GM12892 (cell line): ENCODE data around the gene MRPL3.
"Not testable (repeated sequence)": the region's sequence is repeated elsewhere in the genome, so short reads cannot be mapped to it uniquely, and the experiment has no call there.

Experiments used
- DNase-seq: peaks from one replicate; pipeline ENCODE4 v3.0.0; 2011; ENCODE audit not compliant: insufficient read length
- FAIRE-seq: peaks from 2 replicates; lab custom pipeline; 2011; peaks lifted over from hg19 to GRCh38; lab: Jason Lieb, UNC
- POLR2A ChIP-seq: IDR thresholded peaks from 2 replicates; pipeline ENCODE4 v1.6.1; 2011; ENCODE audit warnings: low read depth, low read length, control low read depth
- POLR2AphosphoS5 ChIP-seq: IDR thresholded peaks from 2 replicates; pipeline ENCODE4 v1.6.1; 2011; ENCODE audit warnings: low read depth, low read length, control low read depth
- TAF1 ChIP-seq: IDR thresholded peaks from 2 replicates; pipeline ENCODE4 v1.6.1; 2011; ENCODE audit warnings: low read depth, mild to moderate bottlenecking, control low read depth, low read length, borderline replicate concordance

The MRPL3 gene

DNA sequence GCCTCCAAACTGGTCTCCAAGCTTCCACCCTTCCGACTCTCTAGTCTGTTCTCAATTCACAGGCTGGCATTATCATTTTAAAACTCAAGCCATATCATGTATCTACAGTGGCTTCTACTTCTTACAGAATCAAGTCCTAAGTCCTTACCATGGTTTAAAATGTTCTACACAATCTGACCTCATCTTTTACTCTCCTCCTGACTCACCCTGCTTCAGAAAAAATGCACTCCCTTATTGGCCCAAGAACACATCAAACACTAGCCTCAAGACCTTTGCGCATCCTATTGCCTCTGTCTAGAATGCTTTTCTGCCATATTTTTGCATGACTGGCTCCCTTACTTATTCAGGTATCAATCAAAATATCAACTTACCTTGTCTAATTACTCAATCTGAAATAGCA, 11.0 kb downstream of the MRPL3 start:
- TF ChIP-seq POLR2AphosphoS5 (no peak), TAF1 (no peak), POLR2A (no peak)
- DNase-seq: no peak
- no peak for FAIRE-seq

DNA sequence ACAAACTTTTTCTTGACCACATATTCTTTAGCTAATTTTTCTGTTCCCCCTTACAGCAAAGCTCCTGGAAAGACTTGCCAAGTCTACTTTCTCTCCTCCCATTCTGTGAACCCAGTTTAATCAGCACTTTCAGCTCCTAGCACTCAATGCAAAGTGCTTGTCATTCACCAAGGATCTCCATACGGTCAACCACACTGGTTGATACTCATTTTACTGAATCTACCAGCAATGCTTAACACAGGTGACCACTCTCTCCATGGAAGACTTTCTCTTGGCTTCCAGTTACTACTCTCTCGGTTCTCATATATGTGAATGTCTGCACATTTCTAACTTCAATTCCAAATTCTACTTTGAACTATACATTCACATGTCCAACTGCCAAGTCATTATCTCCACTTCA, 11.7 kb downstream of the MRPL3 start:
- DNase-seq (no peak), FAIRE-seq (no peak)
- TF ChIP-seq POLR2A: no peak
- no peak for TF ChIP-seq TAF1
- TF ChIP-seq POLR2AphosphoS5: no peak

DNA sequence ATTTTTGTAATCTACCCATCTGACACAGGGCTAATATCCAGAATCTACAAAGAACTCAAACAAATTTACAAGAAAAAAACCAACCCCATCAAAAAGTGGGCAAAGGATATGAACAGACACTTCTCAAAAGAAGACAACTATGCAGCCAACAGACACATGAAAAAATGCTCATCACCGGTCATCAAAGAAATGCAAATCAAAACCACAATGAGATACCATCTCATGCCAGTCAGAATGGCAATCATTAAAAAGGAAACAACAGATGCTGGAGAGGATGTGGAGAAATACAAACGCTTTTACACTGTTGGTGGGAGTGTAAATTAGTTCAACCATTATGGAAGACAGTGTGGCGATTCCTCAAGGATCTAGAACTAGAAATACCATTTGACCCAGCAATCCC, 16.2 kb downstream of the MRPL3 start:
- FAIRE-seq, DNase-seq: not testable (repeated sequence)

DNA sequence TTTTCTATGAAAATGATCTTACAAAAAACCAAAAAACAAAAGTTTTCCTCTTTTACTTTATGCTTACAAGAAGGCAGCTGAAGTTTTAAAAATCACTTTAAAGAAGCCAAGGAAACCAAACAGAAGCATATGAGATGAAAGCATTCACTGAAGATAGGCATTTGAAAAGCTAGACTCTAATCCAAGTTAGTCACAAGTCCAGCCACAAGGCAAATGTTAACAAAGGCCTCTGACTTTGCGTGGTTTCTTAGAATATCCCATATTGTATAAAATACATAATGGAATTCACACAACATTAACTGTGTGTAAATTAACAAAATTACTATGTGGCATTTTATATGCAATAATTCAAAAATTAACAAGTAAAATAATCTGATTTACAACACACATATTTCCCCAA, 17.7 kb downstream of the MRPL3 start:
- FAIRE-seq: no peak
- TF ChIP-seq POLR2A: no peak
- no peak for TF ChIP-seq POLR2AphosphoS5
- TF ChIP-seq TAF1: no peak
- DNase-seq: no peak

DNA sequence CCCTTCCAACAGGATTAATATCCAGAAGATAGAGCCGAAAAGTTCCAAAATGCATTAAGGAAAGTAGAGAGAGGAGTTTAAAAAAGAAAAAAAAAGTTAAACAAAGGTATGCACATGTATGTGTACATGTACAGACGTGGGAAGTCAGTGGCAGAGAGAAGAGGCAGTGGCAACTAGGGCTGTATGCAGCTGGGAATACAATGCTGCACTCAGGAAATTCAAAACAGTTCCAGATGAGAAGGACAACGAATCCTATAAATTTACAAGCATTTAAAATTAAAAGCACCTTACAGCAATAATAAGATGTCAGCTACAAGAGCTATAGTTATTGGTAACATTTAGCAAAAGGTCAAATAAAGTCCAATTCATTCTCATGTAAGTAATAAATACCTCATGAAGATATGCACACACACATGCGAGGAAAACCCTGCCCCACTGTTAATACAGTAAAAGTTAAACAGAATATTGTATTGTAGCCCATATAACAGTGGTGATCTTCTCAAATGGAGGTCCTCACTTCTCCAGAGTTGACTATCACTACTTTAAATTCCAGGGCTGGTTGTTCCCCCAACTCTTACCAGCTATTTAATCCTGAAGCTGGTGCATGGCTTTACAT, 18.2 kb downstream of the MRPL3 start:
- DNase-seq: no peak
- TF ChIP-seq POLR2AphosphoS5: no peak
- no peak for TF ChIP-seq POLR2A
- TF ChIP-seq TAF1: no peak
- FAIRE-seq: no peak

DNA sequence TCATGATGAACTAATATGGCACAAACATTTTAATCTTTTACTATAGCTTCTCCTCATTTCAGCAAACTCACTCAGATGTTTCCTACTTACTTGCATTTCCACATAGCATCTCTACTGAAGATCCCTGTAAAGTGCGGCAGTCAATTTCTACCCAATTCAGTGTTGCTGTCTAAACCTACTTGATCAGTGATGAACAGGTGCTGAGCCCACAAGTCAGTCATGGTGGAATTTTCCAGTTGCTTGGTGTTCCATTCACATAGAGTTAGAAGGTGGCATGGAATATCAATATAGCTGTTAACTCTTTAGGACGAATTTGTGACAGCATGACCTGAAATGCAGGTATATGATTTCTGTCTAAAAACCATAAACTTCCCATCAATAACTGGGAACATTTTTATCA, 22.7 kb downstream of the MRPL3 start:
- no peak for TF ChIP-seq POLR2A
- TF ChIP-seq POLR2AphosphoS5: no peak
- TF ChIP-seq TAF1: no peak
- DNase-seq (no peak), FAIRE-seq (no peak)

DNA sequence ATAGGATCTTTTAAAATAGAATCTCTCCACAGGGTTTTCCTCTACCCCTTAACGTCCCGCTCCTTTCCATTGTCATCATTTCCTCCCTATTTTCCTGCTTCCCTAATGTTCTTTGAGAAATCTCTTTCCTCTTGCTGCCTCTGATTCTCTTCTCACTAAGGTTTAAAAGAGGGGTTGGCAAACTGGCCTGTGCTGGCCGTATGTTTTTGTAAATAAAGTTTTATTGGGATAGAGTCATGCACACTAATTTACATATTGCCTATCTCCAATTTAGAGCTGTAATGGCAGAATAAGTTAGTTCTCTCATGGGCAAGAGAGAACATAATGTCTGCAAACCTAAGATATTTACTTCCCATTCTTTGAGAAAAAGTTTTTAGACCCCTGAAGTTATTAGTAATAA, 25.0 kb downstream of the MRPL3 start:
- no peak for FAIRE-seq
- no peak for DNase-seq
- no peak for TF ChIP-seq POLR2A
- no peak for TF ChIP-seq POLR2AphosphoS5
- no peak for TF ChIP-seq TAF1

DNA sequence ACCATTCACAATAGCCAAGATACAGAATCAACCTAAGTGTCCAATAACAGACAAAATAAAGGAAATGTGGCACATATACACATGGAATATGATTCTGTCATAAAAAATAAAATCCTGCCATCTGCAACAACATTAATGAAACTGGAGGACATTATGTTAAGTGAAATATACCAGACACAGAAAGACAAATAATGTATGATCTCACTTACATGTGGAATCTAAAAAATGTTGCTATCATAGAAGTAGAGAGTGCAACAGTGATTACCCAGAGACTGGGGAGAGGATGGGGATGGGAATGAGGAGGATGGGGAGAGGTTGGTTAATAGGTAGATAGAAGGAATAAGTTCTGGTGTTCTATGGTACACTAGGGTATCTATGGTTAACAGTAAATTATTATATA, 28.7 kb downstream of the MRPL3 start:
- FAIRE-seq (no peak), DNase-seq (no peak)
- no peak for TF ChIP-seq POLR2AphosphoS5
- TF ChIP-seq TAF1: no peak
- no peak for TF ChIP-seq POLR2A

DNA sequence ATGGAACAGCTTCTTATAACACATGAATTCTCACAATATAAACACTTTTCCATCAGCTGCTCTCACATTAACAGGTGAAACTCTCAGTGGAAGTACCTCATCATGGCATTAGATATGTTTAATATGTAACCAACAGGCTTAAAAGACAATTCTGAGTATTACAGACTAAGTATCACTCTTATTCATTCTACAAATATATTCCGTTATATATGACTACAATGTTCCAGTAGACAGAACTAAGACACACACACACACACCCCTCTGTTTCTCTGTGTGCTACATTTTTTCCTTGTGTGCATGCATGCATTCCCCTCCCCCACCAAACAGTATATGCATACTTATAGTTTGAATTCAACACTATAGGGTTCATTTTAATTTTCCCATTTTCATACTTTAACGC, 32.4 kb downstream of the MRPL3 start:
- FAIRE-seq (no peak), DNase-seq (no peak)
- TF ChIP-seq POLR2A: no peak
- no peak for TF ChIP-seq POLR2AphosphoS5
- no peak for TF ChIP-seq TAF1

DNA sequence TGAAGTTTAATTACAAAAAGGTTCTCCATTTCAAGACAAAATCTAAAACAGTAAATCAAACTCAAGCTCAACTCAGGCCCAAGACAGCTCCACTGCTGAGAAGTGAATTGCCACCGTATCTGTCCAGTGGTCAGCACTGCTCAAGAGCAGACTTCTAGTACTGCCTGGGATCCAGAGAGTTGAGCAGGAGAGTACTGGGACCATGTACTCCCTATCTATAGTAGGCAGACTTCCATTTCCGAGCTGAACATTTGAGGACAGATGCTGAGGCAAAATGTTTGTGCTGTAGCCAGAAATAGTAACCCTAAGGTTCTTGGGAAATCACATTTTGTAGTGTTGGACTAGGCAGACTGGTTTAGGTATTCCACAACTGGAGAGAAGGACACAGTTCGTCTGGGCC, 44.1 kb downstream of the MRPL3 start:
- TF ChIP-seq POLR2A: no peak
- TF ChIP-seq POLR2AphosphoS5: peak; percentile 47; the same call in 1 of the 2 replicates
- no peak for FAIRE-seq
- DNase-seq: no peak

DNA sequence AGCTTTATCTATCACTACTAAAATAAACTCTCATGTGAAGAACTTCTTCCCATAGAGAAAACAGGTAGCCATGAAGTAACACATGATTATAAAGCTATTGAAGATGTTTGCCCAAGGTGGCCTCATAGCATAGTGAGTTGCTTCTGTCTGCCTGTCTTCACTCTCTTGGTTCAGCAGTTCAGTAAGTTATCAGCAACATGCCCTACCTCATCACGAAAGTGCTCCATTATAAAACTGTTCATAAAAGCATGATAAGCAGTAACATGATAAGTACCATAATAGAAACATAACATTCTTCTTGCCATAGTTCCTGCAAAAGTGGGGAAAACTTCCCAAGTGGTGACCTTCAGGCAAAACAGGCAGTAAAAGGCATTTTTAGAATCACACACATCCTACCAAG, 45.6 kb downstream of the MRPL3 start:
- TF ChIP-seq POLR2A (no peak), POLR2AphosphoS5 (no peak), TAF1 (no peak)
- no peak for DNase-seq
- FAIRE-seq: peak; percentile 46

DNA sequence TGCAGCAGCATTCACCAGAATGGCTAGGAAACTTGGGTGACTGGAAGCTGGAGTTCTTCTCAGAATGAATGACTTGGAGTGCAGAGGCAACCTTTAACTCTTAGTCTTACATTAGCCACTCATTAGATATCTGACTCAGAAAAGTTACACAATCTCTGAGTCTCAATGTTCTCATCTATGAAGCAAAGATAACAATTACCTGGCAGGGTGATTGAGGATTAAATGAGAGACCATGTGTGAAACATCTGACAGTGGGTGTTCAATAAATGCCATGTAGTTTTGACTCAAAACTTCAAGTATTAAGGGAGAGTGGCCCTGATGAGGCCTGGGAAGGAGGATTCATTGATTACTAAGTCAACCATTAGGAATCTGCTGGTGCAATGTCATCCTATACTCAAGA, 48.3 kb downstream of the MRPL3 start:
- DNase-seq (no peak), FAIRE-seq (no peak)
- TF ChIP-seq TAF1 (no peak), POLR2A (no peak), POLR2AphosphoS5 (no peak)

DNA sequence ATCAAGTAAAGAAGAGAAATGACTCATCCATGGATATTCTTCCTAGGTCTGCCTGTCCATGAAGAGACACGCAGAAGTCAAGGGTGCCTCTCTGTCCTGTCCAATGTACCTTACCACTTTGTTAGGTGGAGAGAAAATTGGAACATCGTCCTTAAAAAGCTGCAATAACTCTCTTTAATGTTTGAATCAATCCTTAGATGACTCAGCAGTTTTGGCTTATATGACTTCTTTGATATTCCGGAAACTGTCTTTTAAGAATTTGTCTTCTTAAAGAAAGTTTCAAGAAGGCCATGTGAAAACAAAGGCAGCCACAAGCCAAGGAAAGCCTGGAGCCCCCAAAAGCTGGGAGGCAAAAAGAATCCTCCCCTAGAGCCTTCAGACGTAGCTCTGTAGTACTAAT, 49.2 kb downstream of the MRPL3 start:
- no peak for DNase-seq
- no peak for FAIRE-seq
- no peak for TF ChIP-seq POLR2AphosphoS5
- no peak for TF ChIP-seq TAF1
- no peak for TF ChIP-seq POLR2A
